CD8-positive, alpha-beta memory T cell (primary cell): ENCODE measurements around the gene DTX1. TPM values are rescaled to one million over a fixed set of nuclear protein-coding genes. Genes with fewer than 3 reads are reported as not detected.

ENCODE experiments used
- CTCF ChIA-PET: fragments of 350-600 bp; sonication (Branson Sonifier 250); formaldehyde crosslinking; loops from one replicate; lab custom pipeline; 2021; ENCODE audit warnings: antibody characterized with exemption; lab: Charles Lee
- POLR2A ChIA-PET: fragments of 350-600 bp; sonication (Branson Sonifier 250); formaldehyde crosslinking; loops from one replicate; lab custom pipeline; 2021; ENCODE audit warnings: antibody characterized with exemption; lab: Charles Lee
- DNase-seq, 5 donors: peaks; one replicate each; pipeline versions ENCODE4 v3.0.0 to v3.0.0-alpha.2; 2020 to 2022; ENCODE audit warnings: mixed read lengths in 1 of 5
- H3K27ac ChIP-seq: one replicate; pipeline ENCODE4 v1.7.0; 2013; ENCODE audit warnings: low read depth, mild to moderate bottlenecking, low read length, moderate library complexity
- H3K27me3 ChIP-seq: 2 replicates; pipeline ENCODE4 v1.7.0; 2013; ENCODE audit warnings: low read length, mild to moderate bottlenecking; ENCODE audit not compliant: insufficient read depth, poor library complexity, severe bottlenecking
- H3K36me3 ChIP-seq: 2 replicates; pipeline ENCODE4 v1.7.0; 2013; ENCODE audit warnings: mild to moderate bottlenecking, low read length, moderate library complexity; ENCODE audit not compliant: insufficient read depth
- H3K4me1 ChIP-seq: 2 replicates; pipeline ENCODE4 v1.7.0; 2013; ENCODE audit warnings: mild to moderate bottlenecking, low read length, moderate library complexity; ENCODE audit not compliant: insufficient read depth
- H3K4me3 ChIP-seq: 2 replicates; pipeline ENCODE4 v1.7.0; 2013; ENCODE audit warnings: mild to moderate bottlenecking, low read length
- H3K9me3 ChIP-seq: 2 replicates; pipeline ENCODE4 v1.7.0; 2013; ENCODE audit warnings: mild to moderate bottlenecking, low read length
- H3K27ac Mint-ChIP-seq, 8 donors: one replicate each; pipeline ENCODE4 v1.8.0; 2020 to 2021; ENCODE audit warnings: mixed read lengths in 8 of 8, mild to moderate bottlenecking in 6 of 8, inconsistent platforms in 3 of 8, moderate library complexity in 3 of 8
- H3K27me3 Mint-ChIP-seq, 2 donors: one replicate each; pipeline ENCODE4 v1.8.0; 2020 to 2021; ENCODE audit warnings: mixed read lengths in 2 of 2, mild to moderate bottlenecking in 1 of 2, moderate library complexity in 1 of 2
- H3K36me3 Mint-ChIP-seq, 3 donors: one replicate each; pipeline ENCODE4 v1.8.0; 2020 to 2021; ENCODE audit warnings: mixed read lengths in 3 of 3, inconsistent platforms in 1 of 3, mild to moderate bottlenecking in 1 of 3
- H3K4me1 Mint-ChIP-seq, 3 donors: one replicate each; pipeline ENCODE4 v1.8.0; 2020 to 2021; ENCODE audit warnings: mixed read lengths in 3 of 3, inconsistent platforms in 1 of 3, mild to moderate bottlenecking in 1 of 3
- H3K4me3 Mint-ChIP-seq, 7 donors: one replicate each; pipeline ENCODE4 v1.8.0; 2020 to 2021; ENCODE audit warnings: mixed read lengths in 7 of 7, mild to moderate bottlenecking in 6 of 7, moderate library complexity in 4 of 7, inconsistent platforms in 2 of 7
- H3K9me3 Mint-ChIP-seq, 5 donors: one replicate each; pipeline ENCODE4 v1.8.0; 2020 to 2022; ENCODE audit warnings: mixed read lengths in 5 of 5, mild to moderate bottlenecking in 3 of 5, moderate library complexity in 2 of 5, inconsistent platforms in 1 of 5
- polyA plus RNA-seq: library from polyadenylated mRNA; unstranded; fragments of 300-500 nt; fragmentation: Illumina TruSeq; gene quantifications from one replicate; pipeline ENCODE4 v1.2.3, GENCODE V29; 2021
- total RNA-seq, 2 experiments: library from RNA; stranded (reverse); gene quantifications; one replicate each; pipeline ENCODE4 v1.2.3, GENCODE V29; 2021

DTX1 gene
- total and polyA plus RNA-seq, 3 experiments from 2014 or later = 0.98 to 2.2 (median 2.0) TPM

DNA sequence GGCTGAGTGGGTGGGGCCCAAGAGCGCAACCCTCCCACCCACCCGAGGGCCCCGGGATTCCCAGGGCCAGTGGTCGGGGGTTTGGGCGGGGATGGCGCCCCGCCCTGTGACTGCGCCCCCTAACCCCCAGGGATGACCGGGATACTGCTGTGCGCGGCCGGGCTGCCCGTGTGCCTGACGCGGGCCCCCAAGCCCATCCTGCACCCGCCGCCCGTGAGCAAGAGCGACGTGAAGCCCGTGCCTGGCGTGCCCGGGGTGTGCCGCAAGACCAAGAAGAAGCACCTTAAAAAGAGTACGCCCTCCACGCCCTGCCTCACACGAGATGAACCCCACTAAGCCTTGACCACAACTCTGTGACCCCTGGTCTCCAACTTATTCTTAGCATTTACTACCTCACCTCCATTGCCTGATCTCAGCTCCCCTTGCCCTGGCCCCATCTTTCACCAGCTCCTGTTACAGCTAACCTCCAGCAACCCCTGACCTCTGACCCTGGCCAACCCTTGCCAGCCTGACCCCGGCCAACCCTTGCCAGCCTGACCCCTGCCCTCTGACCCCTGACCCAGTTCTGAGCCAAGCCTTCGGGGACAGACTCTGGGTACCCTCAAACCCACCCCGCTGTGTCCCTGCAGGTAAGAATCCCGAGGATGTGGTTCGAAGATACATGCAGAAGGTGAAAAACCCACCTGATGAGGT, 37.0 kb downstream of the DTX1 start:
- POLR2A ChIA-PET = interaction anchor here (0.6 kb wide), 1 partner anchor 110 kb away, joined by 7 read pairs; no protein-coding TSS in a partner anchor
- no peak overlapping the region for H3K27ac ChIP-seq
- peaks cover 56 to 57% (median 56%) of the 10 kb centered on the region in 3 donors for H3K4me1 Mint-ChIP-seq

DNA sequence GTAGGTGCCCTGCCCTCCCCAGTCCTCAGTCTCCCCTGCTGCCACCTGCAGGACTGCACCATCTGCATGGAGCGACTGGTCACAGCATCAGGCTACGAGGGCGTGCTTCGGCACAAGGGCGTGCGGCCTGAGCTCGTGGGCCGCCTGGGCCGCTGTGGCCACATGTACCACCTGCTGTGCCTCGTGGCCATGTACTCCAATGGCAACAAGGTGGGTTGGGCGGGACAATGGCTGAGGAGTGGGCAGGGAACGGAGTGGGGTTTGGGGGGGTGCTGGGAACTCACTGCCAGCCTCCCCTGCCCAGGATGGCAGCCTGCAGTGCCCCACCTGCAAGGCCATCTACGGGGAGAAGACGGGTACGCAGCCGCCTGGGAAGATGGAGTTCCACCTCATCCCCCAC, 38.2 kb downstream of the DTX1 start:
- Mint-ChIP-seq H3K36me3 (peaks cover 0 to 1% (median 0%) of the 10 kb centered on the region in 3 donors), H3K9me3 (no peaks in the 10 kb centered on the region), H3K27me3 (peaks cover 0 to 5% of the 10 kb centered on the region in 2 donors), H3K27ac (no peak overlapping the region), H3K4me1 (peaks cover 44 to 46% (median 44%) of the 10 kb centered on the region in 3 donors), H3K4me3 (no peak overlapping the region)
- Histone ChIP-seq H3K36me3 (no peaks in the 10 kb centered on the region), H3K27me3 (no peaks in the 10 kb centered on the region), H3K27ac (no peak overlapping the region), H3K4me3 (no peak overlapping the region), H3K4me1 (peaks cover 43% of the 10 kb centered on the region), H3K9me3 (no peaks in the 10 kb centered on the region)
- no peak for DNase-seq
- ChIA-PET POLR2A (no interaction called here), CTCF (no interaction called here)

More for the DNA sequence above, 37.0 kb downstream of the DTX1 start:
- no peak for DNase-seq
- H3K27me3 Mint-ChIP-seq = peaks cover 0 to 5% of the 10 kb centered on the region in 2 donors
- H3K4me3 ChIP-seq = no peak overlapping the region
- H3K36me3 Mint-ChIP-seq = peaks cover 0 to 1% (median 0%) of the 10 kb centered on the region in 3 donors
- no peak overlapping the region for H3K4me3 Mint-ChIP-seq
- no peaks in the 10 kb centered on the region for H3K36me3 ChIP-seq
- no peaks in the 10 kb centered on the region for H3K27me3 ChIP-seq
- H3K27ac Mint-ChIP-seq = peak overlapping the region in 1 of 8 donors; percentile 68
- CTCF ChIA-PET = interaction anchor here (1.3 kb wide), 1 partner anchor 8 kb away, joined by 3 read pairs; no protein-coding TSS in a partner anchor
- H3K9me3 ChIP-seq = no peaks in the 10 kb centered on the region
- no peaks in the 10 kb centered on the region for H3K9me3 Mint-ChIP-seq
- H3K4me1 ChIP-seq = peaks cover 52% of the 10 kb centered on the region

DNA sequence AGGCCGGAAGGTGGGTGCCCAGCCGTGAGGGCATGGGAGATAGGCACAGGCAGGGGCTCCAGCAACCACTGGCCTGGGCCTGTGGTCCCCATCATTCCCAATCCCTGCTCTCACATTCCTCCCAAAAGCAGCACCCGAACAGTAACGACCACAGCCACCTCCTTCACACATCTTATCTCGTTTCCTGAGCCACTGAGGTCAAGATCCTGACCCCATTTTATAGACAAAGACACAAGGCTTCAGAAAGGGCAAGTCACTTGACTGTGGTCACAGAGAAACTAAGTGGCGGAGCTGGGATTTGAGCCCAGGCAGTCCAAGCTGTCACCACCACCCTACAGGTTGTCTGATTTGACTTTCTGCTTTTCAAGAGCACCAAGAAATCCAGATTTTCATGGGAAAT, 38.9 kb downstream of the DTX1 start:
- H3K27ac Mint-ChIP-seq = peak overlapping the region in 4 of 8 donors; percentile 29 to 73 (median 68)

DNA sequence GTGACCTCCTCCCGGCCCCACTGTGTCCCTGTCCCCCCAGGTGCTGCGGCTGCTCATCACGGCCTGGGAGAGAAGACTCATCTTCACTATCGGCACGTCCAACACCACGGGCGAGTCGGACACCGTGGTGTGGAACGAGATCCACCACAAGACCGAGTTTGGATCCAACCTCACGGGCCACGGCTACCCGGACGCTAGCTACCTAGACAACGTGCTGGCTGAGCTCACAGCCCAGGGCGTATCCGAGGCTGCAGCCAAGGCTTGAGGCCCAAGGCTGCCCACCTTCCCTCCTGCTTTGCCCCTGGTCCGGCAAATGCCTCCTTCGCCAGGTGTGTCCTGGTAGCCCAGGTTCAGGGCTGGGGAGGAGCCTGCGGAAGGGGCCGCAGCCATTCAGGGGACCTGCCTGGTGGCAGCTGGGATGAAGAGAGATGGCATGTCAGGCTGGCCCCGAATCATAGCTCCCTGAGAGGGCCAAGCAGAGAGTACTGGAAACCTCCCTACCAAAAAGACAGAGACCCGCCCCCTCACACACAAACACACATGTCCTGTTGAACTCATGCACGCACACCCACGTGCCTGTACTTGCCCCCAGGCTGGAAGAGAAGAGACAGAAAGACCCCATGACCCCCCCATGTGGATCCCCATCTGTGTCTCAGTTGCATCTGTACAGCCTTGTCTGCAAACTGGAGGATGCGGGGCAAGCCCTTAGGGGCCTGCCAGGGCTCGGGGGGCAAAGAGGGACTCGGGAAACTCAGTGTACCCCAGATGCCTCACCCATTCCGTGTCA, 40.3 kb downstream of the DTX1 start:
- H3K9me3 ChIP-seq = no peaks in the 10 kb centered on the region
- ChIA-PET POLR2A (no interaction called here), CTCF (interaction anchor here (0.7 to 2.0 kb wide), 5 partner anchors 10 to 121 kb away, joined by 3 to 10 read pairs (median 5); no protein-coding TSS in a partner anchor)
- H3K27ac ChIP-seq = no peak overlapping the region
- H3K4me3 ChIP-seq = no peak overlapping the region
- Mint-ChIP-seq H3K36me3 (peaks cover 0 to 1% (median 0%) of the 10 kb centered on the region in 3 donors), H3K27ac (no peak overlapping the region), H3K4me3 (no peak overlapping the region), H3K27me3 (peaks cover 0 to 2% of the 10 kb centered on the region in 2 donors), H3K4me1 (peaks cover 23 to 24% (median 23%) of the 10 kb centered on the region in 3 donors), H3K9me3 (no peaks in the 10 kb centered on the region)
- no peaks in the 10 kb centered on the region for H3K27me3 ChIP-seq
- H3K4me1 ChIP-seq = peaks cover 21% of the 10 kb centered on the region
- no peaks in the 10 kb centered on the region for H3K36me3 ChIP-seq
- no peak for DNase-seq

More for the DNA sequence above, 38.9 kb downstream of the DTX1 start:
- Histone ChIP-seq H3K27ac (no peak overlapping the region), H3K36me3 (no peaks in the 10 kb centered on the region), H3K27me3 (no peaks in the 10 kb centered on the region), H3K4me3 (no peak overlapping the region), H3K9me3 (no peaks in the 10 kb centered on the region), H3K4me1 (peaks cover 36% of the 10 kb centered on the region)
- Mint-ChIP-seq H3K4me1 (peaks cover 38 to 39% (median 38%) of the 10 kb centered on the region in 3 donors), H3K9me3 (no peaks in the 10 kb centered on the region), H3K4me3 (peak overlapping the region in 2 of 7 donors; percentile 3 to 72), H3K36me3 (peaks cover 0 to 1% (median 0%) of the 10 kb centered on the region in 3 donors), H3K27me3 (peaks cover 0 to 2% of the 10 kb centered on the region in 2 donors)
- ChIA-PET CTCF (no interaction called here), POLR2A (no interaction called here)
- DNase-seq = no peak

DNA sequence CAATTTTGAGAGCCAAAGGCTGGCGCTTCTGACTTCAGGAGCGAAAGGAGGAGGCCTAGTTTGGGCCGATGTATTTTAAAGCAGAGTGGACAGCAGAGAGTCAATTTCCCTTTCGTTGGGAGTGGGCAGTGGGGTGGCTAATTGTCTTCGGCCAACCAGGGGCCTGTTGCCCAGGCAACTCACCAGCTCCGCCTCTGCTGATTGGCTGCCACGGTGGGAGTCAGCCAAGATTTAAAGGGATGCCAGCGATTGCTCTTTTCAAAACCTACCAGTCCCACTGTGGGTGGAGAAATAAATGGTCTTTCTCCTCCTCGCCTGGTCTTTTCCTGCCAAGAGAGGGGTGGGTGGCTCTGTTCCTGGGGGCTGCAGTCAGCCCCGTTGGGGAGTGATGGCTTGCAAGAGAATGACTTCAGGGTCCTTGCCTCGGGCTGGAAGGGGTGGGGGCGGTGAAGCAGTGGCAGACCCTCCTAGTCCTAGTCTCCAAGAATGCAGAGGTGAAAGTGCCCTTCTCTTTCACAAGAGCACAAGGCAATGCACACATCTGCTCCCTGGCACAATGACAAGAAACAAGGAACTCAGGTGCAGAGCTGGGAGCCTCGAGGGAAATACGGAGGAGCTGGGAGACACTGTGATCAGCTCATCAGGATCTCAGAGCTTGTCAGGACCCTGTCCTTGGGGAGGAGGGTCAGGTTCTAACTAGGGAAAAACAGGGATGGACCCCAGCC, 41.3 kb downstream of the DTX1 start:
- POLR2A ChIA-PET = no interaction called here
- H3K27me3 Mint-ChIP-seq = peaks cover 0 to 2% of the 10 kb centered on the region in 2 donors
- peaks cover 13 to 15% (median 14%) of the 10 kb centered on the region in 3 donors for H3K4me1 Mint-ChIP-seq
- H3K4me3 Mint-ChIP-seq = no peak overlapping the region
- H3K9me3 Mint-ChIP-seq = no peaks in the 10 kb centered on the region
- no peak overlapping the region for H3K27ac ChIP-seq
- H3K4me1 ChIP-seq = peaks cover 11% of the 10 kb centered on the region
- DNase-seq = no peak
- peaks cover 0 to 1% (median 0%) of the 10 kb centered on the region in 3 donors for H3K36me3 Mint-ChIP-seq
- CTCF ChIA-PET = interaction anchor here (0.7 to 5.1 kb wide), 12 partner anchors 8 to 197 kb away, joined by 3 to 35 read pairs (median 4); no protein-coding TSS in a partner anchor
- peak overlapping the region in 2 of 8 donors; percentile 43 to 50 for H3K27ac Mint-ChIP-seq
- H3K36me3 ChIP-seq = no peaks in the 10 kb centered on the region
- no peaks in the 10 kb centered on the region for H3K9me3 ChIP-seq
- no peak overlapping the region for H3K4me3 ChIP-seq
- no peaks in the 10 kb centered on the region for H3K27me3 ChIP-seq

DNA sequence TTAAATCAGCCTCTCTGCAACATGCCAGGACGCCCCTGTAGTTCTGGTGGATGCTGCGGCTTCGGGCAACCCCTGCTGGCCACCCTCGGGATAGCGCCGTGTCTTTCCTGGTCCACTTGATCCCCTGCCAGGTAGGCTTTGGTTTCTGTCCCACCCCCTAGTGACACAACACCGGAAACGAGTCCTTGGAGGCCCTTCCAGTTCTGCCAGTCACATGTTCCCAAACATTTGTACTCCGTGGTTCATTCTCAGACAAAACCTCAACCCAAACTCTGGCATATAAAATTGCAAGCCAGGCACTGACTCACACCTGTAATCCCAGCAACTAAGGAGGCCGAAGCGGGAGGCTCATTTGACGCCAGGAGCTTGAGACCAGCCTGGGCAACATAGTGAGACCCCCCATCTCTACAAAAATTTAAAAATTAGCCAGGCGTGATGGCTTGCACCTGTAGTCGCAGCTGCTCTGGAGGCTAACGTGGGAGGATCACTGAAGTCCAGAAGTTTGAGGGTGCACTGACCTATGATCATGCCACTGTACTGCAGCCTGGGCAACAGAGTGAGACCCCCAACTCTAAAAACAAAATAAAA, 42.0 kb downstream of the DTX1 start:
- Histone ChIP-seq H3K27ac (no peak overlapping the region), H3K36me3 (no peaks in the 10 kb centered on the region), H3K9me3 (no peaks in the 10 kb centered on the region), H3K4me1 (peaks cover 11% of the 10 kb centered on the region), H3K4me3 (no peak overlapping the region), H3K27me3 (no peaks in the 10 kb centered on the region)
- DNase-seq = peak; percentile 50 to 69 (median 52)
- ChIA-PET POLR2A (no interaction called here), CTCF (interaction anchor here (0.7 to 5.1 kb wide), 13 partner anchors 8 to 198 kb away, joined by 3 to 35 read pairs (median 4); no protein-coding TSS in a partner anchor)
- Mint-ChIP-seq H3K36me3 (peaks cover 0 to 1% (median 0%) of the 10 kb centered on the region in 3 donors), H3K4me1 (peaks cover 14 to 15% (median 14%) of the 10 kb centered on the region in 3 donors), H3K27me3 (peaks cover 0 to 2% of the 10 kb centered on the region in 2 donors), H3K9me3 (no peaks in the 10 kb centered on the region), H3K27ac (peak overlapping the region in 3 of 8 donors; percentile 25 to 74 (median 46)), H3K4me3 (no peak overlapping the region)

DNA sequence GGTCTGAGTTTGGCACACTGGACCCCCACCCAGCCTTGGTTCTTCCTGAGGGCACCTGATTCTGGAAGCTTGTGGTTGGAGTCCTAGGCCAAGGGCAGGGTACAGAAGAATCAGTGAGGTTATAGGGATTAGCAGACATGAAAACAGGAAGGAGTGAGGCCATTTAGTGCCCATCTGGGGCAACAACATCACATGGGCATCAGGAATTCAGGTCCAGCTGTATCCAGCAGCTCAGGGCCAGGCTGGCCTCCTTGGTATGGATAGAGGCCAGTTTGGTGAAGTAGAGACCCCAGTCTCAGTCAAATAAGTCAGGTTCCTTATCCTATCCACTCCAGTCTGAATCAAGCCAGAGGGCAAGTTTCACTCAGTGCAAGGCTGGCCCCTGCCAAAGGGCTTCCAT, 42.8 kb downstream of the DTX1 start:
- peak overlapping the region in 1 of 8 donors; percentile 51 for H3K27ac Mint-ChIP-seq
- no peak overlapping the region for H3K4me3 Mint-ChIP-seq

More for the DNA sequence above, 42.8 kb downstream of the DTX1 start:
- Mint-ChIP-seq H3K4me1 (peaks cover 18 to 22% (median 19%) of the 10 kb centered on the region in 3 donors), H3K9me3 (no peaks in the 10 kb centered on the region), H3K27me3 (peaks cover 0 to 2% of the 10 kb centered on the region in 2 donors), H3K36me3 (peaks cover 0 to 1% (median 0%) of the 10 kb centered on the region in 3 donors)
- Histone ChIP-seq H3K27me3 (no peaks in the 10 kb centered on the region), H3K4me3 (no peak overlapping the region), H3K9me3 (no peaks in the 10 kb centered on the region), H3K36me3 (no peaks in the 10 kb centered on the region), H3K27ac (no peak overlapping the region), H3K4me1 (peaks cover 14% of the 10 kb centered on the region)
- ChIA-PET CTCF (interaction anchor here (1.1 to 5.1 kb wide), 4 partner anchors 7 to 67 kb away, joined by 3 to 35 read pairs (median 4); no protein-coding TSS in a partner anchor), POLR2A (no interaction called here)
- DNase-seq = peak in 1 of 5 donors; percentile 12
